ENCODE data around the gene SPHK1.

The SPHK1 gene

GRCh38 chr17:76432712-76433336 is 48.4 kb downstream of the SPHK1 start:
- Histone ChIP-seq H3K27ac (no peak overlapping the region), H3K36me3 (no peaks in the 10 kb centered on the region), H3K27me3 (no peaks in the 10 kb centered on the region), H3K9me3 (no peaks in the 10 kb centered on the region), H3K4me3 (ENCODE audit: low read depth in 1 of 2, low read length in 1 of 2) (no peak overlapping the region), H3K4me1 (ENCODE audit: control insufficient read depth in 1 of 2, insufficient read depth in 1 of 2, low read depth in 1 of 2, low read length in 1 of 2) (no peaks in the 10 kb centered on the region)
- no peak for TF ChIP-seq CTCF (IDR thresholded peaks at IDR 0.05)

- Histone ChIP-seq H3K27ac (no peak overlapping the region), H3K27me3 (no peaks in the 10 kb centered on the region), H3K4me3 (ENCODE audit: low read depth in 1 of 2, low read length in 1 of 2) (no peak overlapping the region), H3K4me1 (ENCODE audit: control insufficient read depth in 1 of 2, insufficient read depth in 1 of 2, low read depth in 1 of 2, low read length in 1 of 2) (no peaks in the 10 kb centered on the region), H3K9me3 (no peaks in the 10 kb centered on the region), H3K36me3 (no peaks in the 10 kb centered on the region)
- TF ChIP-seq CTCF (IDR thresholded peaks at IDR 0.05) = no peak
Measured at GRCh38 chr17:76433693-76434092, 49.3 kb downstream of the SPHK1 start.

- no peaks in the 10 kb centered on the region for H3K9me3 ChIP-seq
- H3K27ac ChIP-seq = no peak overlapping the region
- H3K36me3 ChIP-seq = no peaks in the 10 kb centered on the region
- H3K4me3 ChIP-seq (ENCODE audit: low read depth in 1 of 2, low read length in 1 of 2) = no peak overlapping the region
- no peaks in the 10 kb centered on the region for H3K27me3 ChIP-seq
- no peaks in the 10 kb centered on the region for H3K4me1 ChIP-seq (ENCODE audit: control insufficient read depth in 1 of 2, insufficient read depth in 1 of 2, low read depth in 1 of 2, low read length in 1 of 2)
- no peak for TF ChIP-seq CTCF (IDR thresholded peaks at IDR 0.05)
Measured at GRCh38 chr17:76434870-76435269, 50.5 kb downstream of the SPHK1 start.

- Histone ChIP-seq H3K36me3 (no peaks in the 10 kb centered on the region), H3K4me3 (ENCODE audit: low read depth in 1 of 2, low read length in 1 of 2) (no peak overlapping the region), H3K9me3 (no peaks in the 10 kb centered on the region), H3K27me3 (no peaks in the 10 kb centered on the region), H3K27ac (no peak overlapping the region), H3K4me1 (ENCODE audit: control insufficient read depth in 1 of 2, insufficient read depth in 1 of 2, low read depth in 1 of 2, low read length in 1 of 2) (no peaks in the 10 kb centered on the region)
- no peak for TF ChIP-seq CTCF (IDR thresholded peaks at IDR 0.05)
Measured at GRCh38 chr17:76435751-76436150, 51.3 kb downstream of the SPHK1 start.
